ENCODE data around the gene BDNF. TPM values are rescaled to one million over a fixed set of nuclear protein-coding genes. Genes with fewer than 3 reads are reported as not detected.

Gene BDNF
- total RNA-seq, 1 experiment from 2014 or later = 0.36 TPM

DNA sequence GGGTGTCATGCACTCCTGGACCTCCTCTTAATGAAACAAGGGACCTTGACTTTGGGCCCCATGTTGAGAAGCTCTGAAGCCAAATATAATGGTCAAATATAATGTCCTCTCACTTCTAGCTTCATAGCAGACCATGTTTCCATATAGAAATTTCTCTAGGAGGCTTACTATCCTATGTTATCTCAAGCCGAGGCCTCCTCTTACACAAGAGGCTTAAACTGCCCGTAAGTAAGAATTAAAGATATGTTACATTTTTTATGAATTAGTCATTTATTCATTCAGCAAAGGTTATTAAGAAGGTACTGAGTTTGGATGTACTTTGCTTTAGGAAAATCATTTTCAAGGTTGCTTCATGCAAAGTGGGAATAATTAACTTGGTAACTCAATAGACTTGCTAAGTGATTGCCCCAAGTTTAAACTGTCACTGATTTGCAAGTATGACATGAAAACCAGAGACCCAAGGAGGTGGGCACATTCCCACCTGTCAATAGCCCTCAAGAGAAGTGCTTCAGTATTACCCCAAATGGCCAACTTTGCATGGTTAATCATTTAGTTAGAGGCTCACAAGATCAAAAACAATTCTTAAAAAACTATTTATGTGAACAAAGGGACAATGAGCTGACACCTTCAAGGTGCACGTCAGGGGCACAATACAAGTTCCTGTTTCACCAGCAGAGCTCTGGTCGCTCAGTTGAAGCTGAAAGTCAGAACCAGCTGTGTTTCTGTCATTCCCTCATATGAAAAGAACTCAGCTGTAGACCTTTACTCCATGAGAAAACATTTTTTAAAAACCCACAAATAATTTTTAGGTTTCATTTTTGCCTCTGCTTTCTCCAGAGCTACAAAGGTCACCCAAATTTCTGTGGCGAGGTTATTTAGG, 20.9 kb downstream of the BDNF start:
- Histone ChIP-seq H3K27me3 (ENCODE audit: control insufficient read depth, insufficient read depth, low read length) (no peaks in the 10 kb centered on the region), H3K4me3 (ENCODE audit: low read depth in 2 of 2, low read length in 2 of 2) (no peak overlapping the region), H3K4me1 (ENCODE audit: control insufficient read depth, insufficient read depth, low read length) (no peaks in the 10 kb centered on the region; the same call in 1 of the 2 replicates), H3K9me3 (ENCODE audit: control insufficient read depth, insufficient read depth, low read depth, low read length) (no peaks in the 10 kb centered on the region), H3K36me3 (ENCODE audit: control insufficient read depth, insufficient read depth, low read length) (no peaks in the 10 kb centered on the region), H3K27ac (ENCODE audit: low read length) (no peak overlapping the region)
- intact Hi-C loops (cut with micrococcal nuclease; ENCODE audit: unreplicated experiment) = no loop called here
- no peak for TF ChIP-seq POLR2AphosphoS5 (IDR thresholded peaks at IDR 0.05; ENCODE audit: low read depth, low read length)
- TF ChIP-seq, protein P1, sequence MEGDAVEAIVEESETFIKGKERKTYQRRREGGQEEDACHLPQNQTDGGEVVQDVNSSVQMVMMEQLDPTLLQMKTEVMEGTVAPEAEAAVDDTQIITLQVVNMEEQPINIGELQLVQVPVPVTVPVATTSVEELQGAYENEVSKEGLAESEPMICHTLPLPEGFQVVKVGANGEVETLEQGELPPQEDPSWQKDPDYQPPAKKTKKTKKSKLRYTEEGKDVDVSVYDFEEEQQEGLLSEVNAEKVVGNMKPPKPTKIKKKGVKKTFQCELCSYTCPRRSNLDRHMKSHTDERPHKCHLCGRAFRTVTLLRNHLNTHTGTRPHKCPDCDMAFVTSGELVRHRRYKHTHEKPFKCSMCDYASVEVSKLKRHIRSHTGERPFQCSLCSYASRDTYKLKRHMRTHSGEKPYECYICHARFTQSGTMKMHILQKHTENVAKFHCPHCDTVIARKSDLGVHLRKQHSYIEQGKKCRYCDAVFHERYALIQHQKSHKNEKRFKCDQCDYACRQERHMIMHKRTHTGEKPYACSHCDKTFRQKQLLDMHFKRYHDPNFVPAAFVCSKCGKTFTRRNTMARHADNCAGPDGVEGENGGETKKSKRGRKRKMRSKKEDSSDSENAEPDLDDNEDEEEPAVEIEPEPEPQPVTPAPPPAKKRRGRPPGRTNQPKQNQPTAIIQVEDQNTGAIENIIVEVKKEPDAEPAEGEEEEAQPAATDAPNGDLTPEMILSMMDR (IDR thresholded peaks at IDR 0.05) = no peak
- TF ChIP-seq, protein P2, sequence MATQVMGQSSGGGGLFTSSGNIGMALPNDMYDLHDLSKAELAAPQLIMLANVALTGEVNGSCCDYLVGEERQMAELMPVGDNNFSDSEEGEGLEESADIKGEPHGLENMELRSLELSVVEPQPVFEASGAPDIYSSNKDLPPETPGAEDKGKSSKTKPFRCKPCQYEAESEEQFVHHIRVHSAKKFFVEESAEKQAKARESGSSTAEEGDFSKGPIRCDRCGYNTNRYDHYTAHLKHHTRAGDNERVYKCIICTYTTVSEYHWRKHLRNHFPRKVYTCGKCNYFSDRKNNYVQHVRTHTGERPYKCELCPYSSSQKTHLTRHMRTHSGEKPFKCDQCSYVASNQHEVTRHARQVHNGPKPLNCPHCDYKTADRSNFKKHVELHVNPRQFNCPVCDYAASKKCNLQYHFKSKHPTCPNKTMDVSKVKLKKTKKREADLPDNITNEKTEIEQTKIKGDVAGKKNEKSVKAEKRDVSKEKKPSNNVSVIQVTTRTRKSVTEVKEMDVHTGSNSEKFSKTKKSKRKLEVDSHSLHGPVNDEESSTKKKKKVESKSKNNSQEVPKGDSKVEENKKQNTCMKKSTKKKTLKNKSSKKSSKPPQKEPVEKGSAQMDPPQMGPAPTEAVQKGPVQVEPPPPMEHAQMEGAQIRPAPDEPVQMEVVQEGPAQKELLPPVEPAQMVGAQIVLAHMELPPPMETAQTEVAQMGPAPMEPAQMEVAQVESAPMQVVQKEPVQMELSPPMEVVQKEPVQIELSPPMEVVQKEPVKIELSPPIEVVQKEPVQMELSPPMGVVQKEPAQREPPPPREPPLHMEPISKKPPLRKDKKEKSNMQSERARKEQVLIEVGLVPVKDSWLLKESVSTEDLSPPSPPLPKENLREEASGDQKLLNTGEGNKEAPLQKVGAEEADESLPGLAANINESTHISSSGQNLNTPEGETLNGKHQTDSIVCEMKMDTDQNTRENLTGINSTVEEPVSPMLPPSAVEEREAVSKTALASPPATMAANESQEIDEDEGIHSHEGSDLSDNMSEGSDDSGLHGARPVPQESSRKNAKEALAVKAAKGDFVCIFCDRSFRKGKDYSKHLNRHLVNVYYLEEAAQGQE (IDR thresholded peaks at IDR 0.05; ENCODE audit: insufficient read depth in 1 of 2, low read depth in 2 of 2, low read length in 1 of 2) = no peak
- TF ChIP-seq TCF7L2 (IDR thresholded peaks at IDR 0.05; ENCODE audit: low read depth, low read length) = no peak
- TF ChIP-seq SIN3A (IDR thresholded peaks at IDR 0.05; ENCODE audit: borderline replicate concordance, insufficient read depth, low read depth, low read length) = no peak
- BruUV-seq (replicated peaks) = no TSS peak
- ATAC-seq (no peak), DNase-seq (ENCODE audit: low read depth, low spot score) (no peak)
- ChIA-PET POLR2A (no interaction called here), CTCF (no interaction called here)
- in situ Hi-C loops (cut with HindIII; ENCODE audit: low pct_unique_long_range_greater_than_20kb, low sequenced_read_pairs) = no loop called here

DNA sequence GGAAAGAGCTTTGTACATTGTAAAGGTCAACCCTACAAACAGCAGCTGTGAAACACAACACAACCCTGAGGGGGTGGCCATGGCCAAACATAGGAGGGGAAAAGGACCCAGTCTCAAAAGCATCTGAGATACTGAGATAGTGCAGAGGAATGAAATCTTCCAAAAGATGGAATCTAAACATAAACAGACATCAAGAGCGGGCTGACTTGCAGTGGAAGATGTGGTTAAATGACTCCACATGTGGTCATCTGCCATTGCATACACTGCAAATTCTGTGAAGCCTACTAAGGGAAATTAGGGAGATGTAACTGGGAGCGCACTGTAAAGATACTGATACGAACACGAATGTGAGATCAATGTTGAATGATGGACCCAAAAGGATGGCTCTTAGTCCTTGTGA, 22.0 kb downstream of the BDNF start:
- ChIA-PET POLR2A (no interaction called here), CTCF (no interaction called here)
- H3K27ac ChIP-seq (ENCODE audit: low read length) = no peak overlapping the region
- H3K4me1 ChIP-seq (ENCODE audit: control insufficient read depth, insufficient read depth, low read length) = no peaks in the 10 kb centered on the region; the same call in 1 of the 2 replicates
- no peak overlapping the region for H3K4me3 ChIP-seq (ENCODE audit: low read depth in 2 of 2, low read length in 2 of 2)
- no peaks in the 10 kb centered on the region for H3K27me3 ChIP-seq (ENCODE audit: control insufficient read depth, insufficient read depth, low read length)
- DNase-seq (ENCODE audit: low read depth, low spot score) (no peak), ATAC-seq (no peak)
- no TSS peak for BruUV-seq (replicated peaks)
- TF ChIP-seq, protein P2 (IDR thresholded peaks at IDR 0.05; ENCODE audit: insufficient read depth in 1 of 2, low read depth in 2 of 2, low read length in 1 of 2) = no peak
- TF ChIP-seq TCF7L2 (IDR thresholded peaks at IDR 0.05; ENCODE audit: low read depth, low read length) = no peak
- TF ChIP-seq, protein P1 (IDR thresholded peaks at IDR 0.05) = no peak
- no peak for TF ChIP-seq POLR2AphosphoS5 (IDR thresholded peaks at IDR 0.05; ENCODE audit: low read depth, low read length)
- TF ChIP-seq SIN3A (IDR thresholded peaks at IDR 0.05; ENCODE audit: borderline replicate concordance, insufficient read depth, low read depth, low read length) = no peak
- intact Hi-C loops (cut with micrococcal nuclease; ENCODE audit: unreplicated experiment) (no loop called here), in situ Hi-C loops (cut with HindIII; ENCODE audit: low pct_unique_long_range_greater_than_20kb, low sequenced_read_pairs) (no loop called here)
- H3K36me3 ChIP-seq (ENCODE audit: control insufficient read depth, insufficient read depth, low read length) = no peaks in the 10 kb centered on the region
- no peaks in the 10 kb centered on the region for H3K9me3 ChIP-seq (ENCODE audit: control insufficient read depth, insufficient read depth, low read depth, low read length)

All from Panc1 (cell line).